PC-3 (cell line): ENCODE data around the gene RNASEH1.

Source experiments
- EZH2phosphoT487 ChIP-seq: fragments of 300-600 bp; sonication (generic); IDR thresholded peaks from 2 replicates; pipeline ENCODE4 v1.6.1; 2018; ENCODE audit warnings: mild to moderate bottlenecking, antibody characterized with exemption, low read length, borderline replicate concordance
- TF ChIP-seq, protein P1 (sequence below): fragments of 300-600 bp; sonication (generic); conservative IDR thresholded peaks from 2 replicates; pipeline ENCODE4 v1.5.1; 2017; ENCODE audit warnings: antibody characterized with exemption, low read depth, mild to moderate bottlenecking, low read length

DNA sequence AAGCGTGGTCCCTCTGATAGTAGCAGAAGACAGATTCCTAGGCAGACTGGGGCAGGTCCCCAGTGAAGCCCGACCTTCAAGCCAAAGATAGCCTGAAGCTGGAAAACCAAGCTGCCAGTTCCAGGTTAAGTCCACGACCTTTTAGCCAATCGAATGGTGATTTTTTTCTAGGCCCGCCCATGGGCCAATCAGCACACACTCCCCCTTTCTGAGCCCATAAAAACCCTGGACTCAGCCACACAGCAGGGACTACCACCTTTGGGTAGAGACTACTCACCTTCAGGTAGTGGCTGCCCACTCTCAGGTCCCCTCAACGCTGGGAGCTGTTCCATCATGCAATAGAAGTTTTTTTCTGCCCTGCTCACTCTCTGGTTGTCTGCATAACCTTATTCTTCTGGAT lies 24.3 kb downstream of the RNASEH1 start:
- no peak for TF ChIP-seq EZH2phosphoT487
- TF ChIP-seq, protein P1, sequence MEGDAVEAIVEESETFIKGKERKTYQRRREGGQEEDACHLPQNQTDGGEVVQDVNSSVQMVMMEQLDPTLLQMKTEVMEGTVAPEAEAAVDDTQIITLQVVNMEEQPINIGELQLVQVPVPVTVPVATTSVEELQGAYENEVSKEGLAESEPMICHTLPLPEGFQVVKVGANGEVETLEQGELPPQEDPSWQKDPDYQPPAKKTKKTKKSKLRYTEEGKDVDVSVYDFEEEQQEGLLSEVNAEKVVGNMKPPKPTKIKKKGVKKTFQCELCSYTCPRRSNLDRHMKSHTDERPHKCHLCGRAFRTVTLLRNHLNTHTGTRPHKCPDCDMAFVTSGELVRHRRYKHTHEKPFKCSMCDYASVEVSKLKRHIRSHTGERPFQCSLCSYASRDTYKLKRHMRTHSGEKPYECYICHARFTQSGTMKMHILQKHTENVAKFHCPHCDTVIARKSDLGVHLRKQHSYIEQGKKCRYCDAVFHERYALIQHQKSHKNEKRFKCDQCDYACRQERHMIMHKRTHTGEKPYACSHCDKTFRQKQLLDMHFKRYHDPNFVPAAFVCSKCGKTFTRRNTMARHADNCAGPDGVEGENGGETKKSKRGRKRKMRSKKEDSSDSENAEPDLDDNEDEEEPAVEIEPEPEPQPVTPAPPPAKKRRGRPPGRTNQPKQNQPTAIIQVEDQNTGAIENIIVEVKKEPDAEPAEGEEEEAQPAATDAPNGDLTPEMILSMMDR, result no peak
